CD4-positive, alpha-beta T cell (primary cell): ENCODE data around the gene SGMS2. TPM values are rescaled to one million over a fixed set of nuclear protein-coding genes. Genes with fewer than 3 reads are reported as not detected.

Source experiments
- ATAC-seq: fragments of 200-7000 bp; cut with Tn5 transposase; one replicate; pipeline ENCODE4 v1.10.0; 2022; ENCODE audit warnings: mild to moderate bottlenecking; ENCODE audit not compliant: poor library complexity
- CTCF ChIA-PET: fragments of 350-600 bp; sonication (Branson Sonifier 250); formaldehyde crosslinking; loops from one replicate; lab custom pipeline; 2021; ENCODE audit warnings: antibody characterized with exemption, inconsistent platforms; lab: Charles Lee
- POLR2A ChIA-PET: fragments of 350-600 bp; sonication (Branson Sonifier 250); formaldehyde crosslinking; loops from one replicate; lab custom pipeline; 2021; ENCODE audit warnings: antibody characterized with exemption, inconsistent platforms; lab: Charles Lee
- DNase-seq, 14 experiments: peaks; one replicate each; pipeline ENCODE4 v3.0.0-alpha.2; 2013 to 2020; ENCODE audit warnings: mixed read lengths in 2 of 14
- H3K27ac ChIP-seq, 2 donors: one replicate each; pipeline versions ENCODE4 v1.5.1 to v1.7.0; 2013; ENCODE audit warnings: low read length in 2 of 2, low read depth in 1 of 2, mild to moderate bottlenecking in 1 of 2
- H3K27me3 ChIP-seq, 2 experiments: 1 replicate in 1 of 2; 2 replicates in 1 of 2; pipeline versions ENCODE4 v1.6.1 to v1.7.0; 2013; ENCODE audit warnings: low read length in 2 of 2, control low read depth in 1 of 2, mild to moderate bottlenecking in 1 of 2, moderate library complexity in 1 of 2; ENCODE audit not compliant: insufficient read depth in 2 of 2, control insufficient read depth in 1 of 2
- H3K36me3 ChIP-seq: one replicate; pipeline ENCODE4 v1.6.1; 2013; ENCODE audit warnings: low read length, control low read depth; ENCODE audit not compliant: insufficient read depth
- H3K4me1 ChIP-seq: one replicate; pipeline ENCODE4 v1.6.1; 2013; ENCODE audit warnings: low read length, control low read depth; ENCODE audit not compliant: insufficient read depth
- H3K4me3 ChIP-seq: one replicate; pipeline ENCODE4 v1.5.1; 2013; ENCODE audit warnings: mild to moderate bottlenecking, low read length, moderate library complexity
- H3K9me3 ChIP-seq, 2 experiments: 1 replicate in 1 of 2; 2 replicates in 1 of 2; pipeline versions ENCODE4 v1.6.1 to v1.7.0; 2013; ENCODE audit warnings: low read length in 2 of 2, mild to moderate bottlenecking in 2 of 2, control low read depth in 1 of 2, moderate library complexity in 1 of 2; ENCODE audit not compliant: control insufficient read depth in 1 of 2, insufficient read depth in 1 of 2
- H3K27ac Mint-ChIP-seq: one replicate; pipeline ENCODE4 v1.8.0; 2020; ENCODE audit warnings: mixed read lengths
- H3K27me3 Mint-ChIP-seq: one replicate; pipeline ENCODE4 v1.8.0; 2021; ENCODE audit warnings: mixed read lengths
- H3K36me3 Mint-ChIP-seq: one replicate; pipeline ENCODE4 v1.8.0; 2021; ENCODE audit warnings: low read depth, mixed read lengths
- H3K4me1 Mint-ChIP-seq: one replicate; pipeline ENCODE4 v1.8.0; 2021; ENCODE audit warnings: low read depth, mixed read lengths
- H3K4me3 Mint-ChIP-seq: one replicate; pipeline ENCODE4 v1.8.0; 2020; ENCODE audit warnings: mild to moderate bottlenecking, mixed read lengths
- H3K9me3 Mint-ChIP-seq: one replicate; pipeline ENCODE4 v1.8.0; 2020; ENCODE audit warnings: mixed read lengths
- CTCF ChIP-seq: fragments of 200-600 bp; IDR thresholded peaks from one replicate; pipeline ENCODE4 v1.8.0; 2022; ENCODE audit warnings: antibody characterized with exemption, mild to moderate bottlenecking
- intact Hi-C, 2 experiments: fragments of 100-400 bp; cut with DNase I in 1 of 2; cut with micrococcal nuclease in 1 of 2; formaldehyde crosslinking; loops; one replicate each; pipeline versions ENCODE4 v1.15.1 to v1.9.0; 2023 to 2025; cut with DNase I, micrococcal nuclease
- total RNA-seq, 174 experiments: library from RNA in 2 of 174; stranded (reverse) in 2 of 174; gene quantifications; one replicate each; pipeline ENCODE4 v1.2.3 and lab custom pipeline; 2021 to 2026

The SGMS2 gene
- total RNA-seq, 2 experiments from 2014 or later = 0.08 TPM; not detected in 1

- H3K36me3 Mint-ChIP-seq = no peaks in the 10 kb centered on the region
- ChIA-PET CTCF (no interaction called here), POLR2A (no interaction called here)
- no peak for DNase-seq
- Histone ChIP-seq H3K9me3 (no peaks in the 10 kb centered on the region), H3K27ac (no peak overlapping the region), H3K36me3 (no peaks in the 10 kb centered on the region), H3K27me3 (peaks cover 2 to 3% of the 10 kb centered on the region in 2 experiments), H3K4me1 (no peaks in the 10 kb centered on the region), H3K4me3 (no peak overlapping the region)
- H3K9me3 Mint-ChIP-seq = no peaks in the 10 kb centered on the region
- H3K27ac Mint-ChIP-seq = no peak overlapping the region
- ATAC-seq = no peak
- no peaks in the 10 kb centered on the region for H3K4me1 Mint-ChIP-seq
- no peak for TF ChIP-seq CTCF
- H3K4me3 Mint-ChIP-seq = no peak overlapping the region
- intact Hi-C loops = no loop called here
- peaks cover 13% of the 10 kb centered on the region for H3K27me3 Mint-ChIP-seq
These were observed 73.1 kb downstream of the SGMS2 start for GRCh38 chr4:107897823-107898222.

GRCh38 chr4:107900067-107900466 is 75.3 kb downstream of the SGMS2 start:
- intact Hi-C loops = no loop called here
- no peak overlapping the region for H3K4me3 ChIP-seq
- peaks cover 2 to 3% of the 10 kb centered on the region in 2 experiments for H3K27me3 ChIP-seq
- H3K27ac ChIP-seq = no peak overlapping the region
- no peak for ATAC-seq
- no peak overlapping the region for H3K27ac Mint-ChIP-seq
- H3K36me3 ChIP-seq = no peaks in the 10 kb centered on the region
- no peaks in the 10 kb centered on the region for H3K9me3 ChIP-seq
- ChIA-PET CTCF (no interaction called here), POLR2A (interaction anchor here (0.7 kb wide), 1 partner anchor 467 kb away, joined by 3 read pairs; no protein-coding TSS in a partner anchor)
- TF ChIP-seq CTCF = no peak
- no peaks in the 10 kb centered on the region for H3K9me3 Mint-ChIP-seq
- no peaks in the 10 kb centered on the region for H3K4me1 ChIP-seq
- DNase-seq = no peak
- peaks cover 17% of the 10 kb centered on the region for H3K27me3 Mint-ChIP-seq
- H3K36me3 Mint-ChIP-seq = no peaks in the 10 kb centered on the region
- H3K4me3 Mint-ChIP-seq = no peak overlapping the region
- no peaks in the 10 kb centered on the region for H3K4me1 Mint-ChIP-seq

- Histone ChIP-seq H3K4me1 (no peaks in the 10 kb centered on the region), H3K27me3 (peaks cover 2 to 3% of the 10 kb centered on the region in 2 experiments), H3K36me3 (no peaks in the 10 kb centered on the region), H3K27ac (no peak overlapping the region), H3K9me3 (no peaks in the 10 kb centered on the region), H3K4me3 (no peak overlapping the region)
- ChIA-PET POLR2A (no interaction called here), CTCF (interaction anchor here (0.6 kb wide), 1 partner anchor 10 kb away, joined by 3 read pairs; no protein-coding TSS in a partner anchor)
- Mint-ChIP-seq H3K4me1 (no peaks in the 10 kb centered on the region), H3K27ac (no peak overlapping the region), H3K36me3 (no peaks in the 10 kb centered on the region), H3K27me3 (peaks cover 17% of the 10 kb centered on the region), H3K9me3 (no peaks in the 10 kb centered on the region), H3K4me3 (no peak overlapping the region)
- no peak for TF ChIP-seq CTCF
- intact Hi-C loops = no loop called here
- DNase-seq = no peak
- ATAC-seq = no peak
These were observed 75.8 kb downstream of the SGMS2 start for GRCh38 chr4:107900508-107900907.
